GM23338 (cell line): ENCODE results near the gene TMBIM6. TPM values are rescaled to one million over a fixed set of nuclear protein-coding genes. Genes with fewer than 3 reads are reported as not detected.

Experiments used
- ATAC-seq: fragments of 200-7000 bp; cut with Tn5 transposase; 3 replicates; pipeline ENCODE4 v1.9.1; 2020
- DNase-seq: peaks from one replicate; pipeline ENCODE4 v3.0.0-alpha.2; 2015; ENCODE audit warnings: low spot score
- H2AFZ ChIP-seq: fragments of 200-600 bp; sonication (generic); 2 replicates; pipeline ENCODE4 v1.8.0; 2016; ENCODE audit warnings: antibody characterized with exemption, mild to moderate bottlenecking, moderate library complexity
- H3F3A ChIP-seq: fragments of 200-600 bp; sonication (generic); replicated peaks from 2 replicates; pipeline ENCODE4 v1.8.0; 2017; ENCODE audit warnings: antibody characterized with exemption, mixed run types, low read depth
- H3K27ac ChIP-seq: fragments of 200-600 bp; sonication (generic); 2 replicates; pipeline ENCODE4 v1.6.1; 2016; ENCODE audit warnings: low read depth
- H3K27me3 ChIP-seq: fragments of 200-600 bp; sonication (generic); 2 replicates; pipeline ENCODE4 v1.8.0; 2016; ENCODE audit warnings: mild to moderate bottlenecking, mixed run types, moderate library complexity; ENCODE audit not compliant: insufficient read depth
- H3K36me3 ChIP-seq: fragments of 200-600 bp; sonication (generic); 2 replicates; pipeline ENCODE4 v1.8.0; 2016; ENCODE audit warnings: mild to moderate bottlenecking; ENCODE audit not compliant: insufficient read depth
- H3K4me1 ChIP-seq: fragments of 200-600 bp; sonication (generic); 2 replicates; pipeline ENCODE4 v1.8.0; 2016; ENCODE audit warnings: mild to moderate bottlenecking, moderate library complexity; ENCODE audit not compliant: insufficient read depth
- H3K4me2 ChIP-seq: fragments of 200-600 bp; sonication (generic); 2 replicates; pipeline ENCODE4 v1.7.1; 2017; ENCODE audit warnings: mixed run types
- H3K4me3 ChIP-seq: fragments of 200-600 bp; sonication (generic); 2 replicates; pipeline ENCODE4 v1.6.1; 2016; ENCODE audit warnings: mixed run types
- H3K79me2 ChIP-seq: fragments of 200-600 bp; sonication (generic); replicated peaks from 2 replicates; pipeline ENCODE4 v1.8.0; 2017; ENCODE audit warnings: mild to moderate bottlenecking; ENCODE audit not compliant: insufficient read depth
- H3K9me2 ChIP-seq: fragments of 200-600 bp; sonication (generic); 2 replicates; pipeline ENCODE4 v1.8.0; 2017; ENCODE audit not compliant: insufficient read depth
- H4K20me1 ChIP-seq: fragments of 200-600 bp; sonication (generic); replicated peaks from 2 replicates; pipeline ENCODE4 v1.8.0; 2017; ENCODE audit warnings: mild to moderate bottlenecking; ENCODE audit not compliant: insufficient read depth
- H3K27ac Mint-ChIP-seq: 2 replicates; pipeline ENCODE4 v1.8.0; 2020; ENCODE audit warnings: inconsistent platforms, mild to moderate bottlenecking, moderate library complexity, mixed read lengths
- H3K27me3 Mint-ChIP-seq: 3 replicates; pipeline ENCODE4 v1.8.0; 2022; ENCODE audit warnings: low read depth, mild to moderate bottlenecking, moderate library complexity, mixed read lengths, inconsistent platforms; ENCODE audit not compliant: insufficient read depth, poor library complexity
- H3K36me3 Mint-ChIP-seq: 3 replicates; pipeline ENCODE4 v1.8.0; 2021; ENCODE audit warnings: low read depth, mild to moderate bottlenecking, inconsistent platforms, moderate library complexity, mixed read lengths
- H3K4me1 Mint-ChIP-seq: 3 replicates; pipeline ENCODE4 v1.8.0; 2020; ENCODE audit warnings: mild to moderate bottlenecking, inconsistent platforms, mixed read lengths
- H3K4me3 Mint-ChIP-seq: 3 replicates; pipeline ENCODE4 v1.8.0; 2021; ENCODE audit warnings: moderate library complexity, mild to moderate bottlenecking, inconsistent platforms, mixed read lengths
- H3K9me3 Mint-ChIP-seq: 3 replicates; pipeline ENCODE4 v1.8.0; 2020; ENCODE audit warnings: moderate library complexity, mild to moderate bottlenecking, inconsistent platforms, mixed read lengths
- CREB1 ChIP-seq: fragments of 250-450 bp; sonication (Bioruptor Pico); IDR thresholded peaks from 2 replicates; pipeline ENCODE4 v1.5.0; 2020; ENCODE audit warnings: low read depth, mild to moderate bottlenecking, moderate library complexity
- CTCF ChIP-seq, 2 experiments: fragments of 200-600 bp in 1 of 2; sonication (generic) in 1 of 2; conservative IDR thresholded peaks; 2 replicates each; pipeline versions ENCODE4 v1.5.1 to v1.6.1; 2016 to 2017; ENCODE audit warnings: antibody characterized with exemption in 2 of 2, low read depth in 2 of 2, mild to moderate bottlenecking in 2 of 2, moderate library complexity in 1 of 2
- EZH2 ChIP-seq: fragments of 200-600 bp; sonication (generic); IDR thresholded peaks from one replicate; pipeline ENCODE4 v1.8.0; 2017; ENCODE audit warnings: antibody characterized with exemption, mild to moderate bottlenecking, low read depth; ENCODE audit not compliant: unreplicated experiment
- REST ChIP-seq: IDR thresholded peaks from one replicate; pipeline ENCODE4 v1.6.1; 2018; ENCODE audit warnings: antibody characterized with exemption; ENCODE audit not compliant: unreplicated experiment
- ZNF331 ChIP-seq: fragments of 250-450 bp; sonication (Bioruptor Pico); IDR thresholded peaks from 2 replicates; pipeline ENCODE4 v1.5.0; 2020; ENCODE audit warnings: low read depth, mild to moderate bottlenecking, moderate library complexity
- ZNF462 ChIP-seq: fragments of 250-450 bp; sonication (Bioruptor Pico); IDR thresholded peaks from 2 replicates; pipeline ENCODE4 v1.5.0; 2020; ENCODE audit warnings: mild to moderate bottlenecking, moderate library complexity
- polyA plus RNA-seq: library from polyadenylated mRNA; unstranded; fragments of >200 nt; fragmentation: Nextera tagmentation; extraction: Ambion mirVana; gene quantifications from 2 replicates; pipeline ENCODE4 v1.2.1, GENCODE V29; 2016
- total RNA-seq: library from RNA; depleted of rRNA; stranded (reverse); fragments of >200 nt; shearing (Covaris generic); gene quantifications from 2 replicates; pipeline ENCODE4 v1.2.3, GENCODE V29; 2014

The TMBIM6 gene
- total and polyA plus RNA-seq, 2 experiments from 2014 or later: 245 to 349 TPM

GRCh38 chr12:49811961-49812401 is 70.6 kb downstream of the TMBIM6 start (continued):
- TF ChIP-seq EZH2: no peak
- no peak for TF ChIP-seq ZNF331
- no peak for TF ChIP-seq CTCF (conservative IDR thresholded peaks at IDR 0.05; ENCODE audit: low read depth in 2 of 2)

GRCh38 chr12:49813131-49813530 is 71.8 kb downstream of the TMBIM6 start:
- no peak for TF ChIP-seq ZNF462 (CRISPR knock-in tag)
- TF ChIP-seq EZH2: no peak
- no peak for TF ChIP-seq CTCF (conservative IDR thresholded peaks at IDR 0.05; ENCODE audit: low read depth in 2 of 2)
- no peak for TF ChIP-seq CREB1 (CRISPR knock-in tag)
- TF ChIP-seq ZNF331: no peak
- TF ChIP-seq REST: no peak
- Mint-ChIP-seq H3K4me3 (no peak overlapping the region), H3K9me3 (no peaks in the 10 kb centered on the region), H3K4me1 (peaks cover 37% of the 10 kb centered on the region), H3K36me3 (peaks cover 3% of the 10 kb centered on the region; the same call in 1 of the 3 replicates), H3K27ac (no peak overlapping the region), H3K27me3 (peaks cover 5% of the 10 kb centered on the region)
- Histone ChIP-seq H3K4me3 (no peak overlapping the region), H3K4me2 (no peak overlapping the region), H3K27ac (no peak overlapping the region), H3K27me3 (no peaks in the 10 kb centered on the region), H3K36me3 (no peaks in the 10 kb centered on the region; the same call in 1 of the 2 replicates), H2AFZ (no peak overlapping the region), H3K9me2 (no peaks in the 10 kb centered on the region), H3K4me1 (peaks cover 37% of the 10 kb centered on the region), H3K79me2 (peaks cover 32% of the 10 kb centered on the region), H4K20me1 (peaks cover 8% of the 10 kb centered on the region), H3F3A (peaks cover 4% of the 10 kb centered on the region; the same call in 1 of the 2 replicates)
- no peak for DNase-seq
- ATAC-seq: no peak
